ENCODE results near the gene HIGD1A. TPM values are rescaled to one million over a fixed set of nuclear protein-coding genes. Genes with fewer than 3 reads are reported as not detected.

Gene HIGD1A
- total RNA-seq, 1 experiment from 2014 or later, result 154 TPM

DNA sequence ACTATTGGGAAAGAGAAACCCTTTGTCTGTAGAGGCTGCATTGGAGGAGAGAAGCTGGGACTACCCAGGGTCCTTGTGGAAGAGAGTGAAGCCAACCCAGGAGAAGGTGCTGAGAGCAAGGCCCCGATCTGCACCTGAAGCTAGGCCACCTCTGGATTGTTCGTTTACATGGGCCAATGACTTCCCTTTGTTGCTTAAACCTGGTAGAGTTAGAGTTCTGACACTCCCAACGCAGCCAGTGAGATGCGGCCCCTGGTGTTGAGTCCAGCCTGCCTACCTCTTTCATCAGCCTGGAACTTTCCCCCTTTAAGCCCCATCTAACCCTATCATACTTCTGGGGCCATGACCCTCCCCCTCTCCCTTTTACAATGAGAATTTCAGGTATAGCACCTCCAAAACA is 62.0 kb downstream of the HIGD1A start:
- H3K9me2 ChIP-seq (replicated peaks; ENCODE audit: low read length), result no peaks in the 10 kb centered on the region
- H3K9me3 ChIP-seq (ENCODE audit: low read length), result no peaks in the 10 kb centered on the region
- CTCF ChIA-PET, result no interaction called here
- no peak overlapping the region for H3K4me2 ChIP-seq (ENCODE audit: low read length)
- ATAC-seq (no peak), DNase-seq (no peak)
- H4K20me1 ChIP-seq (ENCODE audit: low read length), result no peaks in the 10 kb centered on the region
- H3K27ac ChIP-seq (ENCODE audit: low read length), result no peak overlapping the region
- H2AFZ ChIP-seq (ENCODE audit: low read length), result no peak overlapping the region
- H3K4me3 ChIP-seq (ENCODE audit: low read length), result no peak overlapping the region
- H3K4me1 ChIP-seq (ENCODE audit: insufficient read depth, low read length), result peaks cover 22% of the 10 kb centered on the region
- H3K79me2 ChIP-seq (ENCODE audit: low read length), result no peaks in the 10 kb centered on the region
- POLR2A ChIA-PET (ENCODE audit: unreplicated experiment), result no interaction called here
- intact Hi-C loops (cut with micrococcal nuclease), result no loop called here
- TF ChIP-seq EZH2 (IDR thresholded peaks at IDR 0.05; ENCODE audit: low read length, unreplicated experiment) (no peak), EZH2phosphoT487 (IDR thresholded peaks at IDR 0.05; ENCODE audit: borderline replicate concordance, low read length) (no peak)
- TF ChIP-seq, protein P1, sequence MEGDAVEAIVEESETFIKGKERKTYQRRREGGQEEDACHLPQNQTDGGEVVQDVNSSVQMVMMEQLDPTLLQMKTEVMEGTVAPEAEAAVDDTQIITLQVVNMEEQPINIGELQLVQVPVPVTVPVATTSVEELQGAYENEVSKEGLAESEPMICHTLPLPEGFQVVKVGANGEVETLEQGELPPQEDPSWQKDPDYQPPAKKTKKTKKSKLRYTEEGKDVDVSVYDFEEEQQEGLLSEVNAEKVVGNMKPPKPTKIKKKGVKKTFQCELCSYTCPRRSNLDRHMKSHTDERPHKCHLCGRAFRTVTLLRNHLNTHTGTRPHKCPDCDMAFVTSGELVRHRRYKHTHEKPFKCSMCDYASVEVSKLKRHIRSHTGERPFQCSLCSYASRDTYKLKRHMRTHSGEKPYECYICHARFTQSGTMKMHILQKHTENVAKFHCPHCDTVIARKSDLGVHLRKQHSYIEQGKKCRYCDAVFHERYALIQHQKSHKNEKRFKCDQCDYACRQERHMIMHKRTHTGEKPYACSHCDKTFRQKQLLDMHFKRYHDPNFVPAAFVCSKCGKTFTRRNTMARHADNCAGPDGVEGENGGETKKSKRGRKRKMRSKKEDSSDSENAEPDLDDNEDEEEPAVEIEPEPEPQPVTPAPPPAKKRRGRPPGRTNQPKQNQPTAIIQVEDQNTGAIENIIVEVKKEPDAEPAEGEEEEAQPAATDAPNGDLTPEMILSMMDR (conservative IDR thresholded peaks at IDR 0.05; ENCODE audit: low read depth, low read length), result no peak
- H3K27me3 ChIP-seq (ENCODE audit: low read length), result no peaks in the 10 kb centered on the region
- no peak overlapping the region for H3K9ac ChIP-seq (ENCODE audit: low read length)
- no peaks in the 10 kb centered on the region for H3F3A ChIP-seq (ENCODE audit: low read length, unreplicated experiment)
- H3K36me3 ChIP-seq (ENCODE audit: low read depth, low read length), result no peaks in the 10 kb centered on the region
- BruUV-seq (replicated peaks), result no TSS peak

DNA sequence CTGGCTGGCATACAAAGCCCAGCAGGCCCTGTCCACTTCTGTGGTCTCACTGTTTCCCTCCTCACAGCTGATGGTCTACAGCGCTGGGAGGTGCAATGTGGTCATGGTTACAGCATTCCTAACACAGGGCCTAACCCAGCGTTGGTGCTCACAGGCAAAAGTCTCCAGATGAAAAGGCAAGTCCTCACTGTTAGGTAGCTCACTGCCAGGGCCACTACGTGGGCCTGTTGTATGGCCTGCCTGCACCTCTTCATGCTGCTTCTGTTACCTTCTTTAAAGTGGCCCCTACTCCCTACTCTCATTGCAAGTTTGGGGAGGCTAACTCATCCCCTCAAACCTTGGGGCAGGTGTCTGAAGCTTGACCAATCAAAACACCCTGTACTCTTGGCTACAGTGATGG is 62.5 kb downstream of the HIGD1A start:
- H3K9ac ChIP-seq (ENCODE audit: low read length), result no peak overlapping the region
- no peaks in the 10 kb centered on the region for H4K20me1 ChIP-seq (ENCODE audit: low read length)
- H3K36me3 ChIP-seq (ENCODE audit: low read depth, low read length), result no peaks in the 10 kb centered on the region
- no peak for TF ChIP-seq EZH2phosphoT487 (IDR thresholded peaks at IDR 0.05; ENCODE audit: borderline replicate concordance, low read length)
- TF ChIP-seq, protein P1 (conservative IDR thresholded peaks at IDR 0.05; ENCODE audit: low read depth, low read length), result no peak
- TF ChIP-seq EZH2 (IDR thresholded peaks at IDR 0.05; ENCODE audit: low read length, unreplicated experiment), result no peak
- no peak for ATAC-seq
- no peak overlapping the region for H3K4me2 ChIP-seq (ENCODE audit: low read length)
- no peak overlapping the region for H2AFZ ChIP-seq (ENCODE audit: low read length)
- no peaks in the 10 kb centered on the region for H3K27me3 ChIP-seq (ENCODE audit: low read length)
- no peaks in the 10 kb centered on the region for H3K9me3 ChIP-seq (ENCODE audit: low read length)
- no peaks in the 10 kb centered on the region for H3F3A ChIP-seq (ENCODE audit: low read length, unreplicated experiment)
- no peaks in the 10 kb centered on the region for H3K79me2 ChIP-seq (ENCODE audit: low read length)
- DNase-seq, result no peak
- H3K4me3 ChIP-seq (ENCODE audit: low read length), result no peak overlapping the region
- POLR2A ChIA-PET (ENCODE audit: unreplicated experiment), result no interaction called here
- CTCF ChIA-PET, result no interaction called here
- no peak overlapping the region for H3K27ac ChIP-seq (ENCODE audit: low read length)
- H3K9me2 ChIP-seq (replicated peaks; ENCODE audit: low read length), result no peaks in the 10 kb centered on the region
- no TSS peak for BruUV-seq (replicated peaks)
- intact Hi-C loops (cut with micrococcal nuclease), result no loop called here
- peaks cover 17% of the 10 kb centered on the region for H3K4me1 ChIP-seq (ENCODE audit: insufficient read depth, low read length)

DNA sequence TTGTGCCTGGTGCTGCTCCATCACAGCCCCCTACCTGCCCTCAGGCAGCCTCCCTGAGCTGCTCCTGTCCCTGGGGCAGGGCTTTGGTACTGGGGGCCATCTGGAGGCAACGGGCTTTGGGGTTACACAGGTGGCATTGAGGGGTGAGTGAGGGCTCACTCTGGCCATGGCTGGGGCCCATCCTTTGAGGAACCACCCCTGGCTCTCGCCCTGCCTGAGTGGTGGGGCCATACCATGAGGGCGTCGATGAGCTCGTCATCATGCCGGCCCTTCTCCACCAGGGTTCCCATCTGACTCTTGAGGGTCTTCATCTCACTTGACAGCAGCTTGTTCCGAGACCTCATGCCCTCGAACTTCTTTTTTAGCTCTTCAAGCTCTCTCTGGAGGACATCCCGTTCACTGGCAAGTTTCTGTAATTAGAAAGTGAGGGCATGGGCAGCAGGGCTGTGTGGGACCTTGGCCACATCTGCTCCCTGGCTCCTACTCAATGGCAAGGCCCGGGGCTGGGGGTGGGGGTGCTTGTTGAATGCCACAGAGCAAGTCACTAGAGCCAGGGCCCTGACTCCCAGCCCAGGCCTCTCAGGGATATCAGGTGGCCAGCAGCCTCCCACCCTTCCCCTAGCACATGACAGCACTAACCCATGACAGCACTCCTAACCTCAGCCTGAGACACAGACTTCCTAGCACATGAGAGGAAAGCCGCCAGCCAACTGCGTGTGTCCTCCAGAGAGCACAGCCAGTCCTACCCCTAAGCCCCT is 64.7 kb downstream of the HIGD1A start:
- POLR2A ChIA-PET (ENCODE audit: unreplicated experiment), result no interaction called here
- no peak for TF ChIP-seq EZH2phosphoT487 (IDR thresholded peaks at IDR 0.05; ENCODE audit: borderline replicate concordance, low read length)
- TF ChIP-seq EZH2 (IDR thresholded peaks at IDR 0.05; ENCODE audit: low read length, unreplicated experiment), result no peak
- TF ChIP-seq, protein P1 (conservative IDR thresholded peaks at IDR 0.05; ENCODE audit: low read depth, low read length), result no peak
- H3K79me2 ChIP-seq (ENCODE audit: low read length), result no peaks in the 10 kb centered on the region
- H3K27me3 ChIP-seq (ENCODE audit: low read length), result no peaks in the 10 kb centered on the region
- H3K9me2 ChIP-seq (replicated peaks; ENCODE audit: low read length), result no peaks in the 10 kb centered on the region
- DNase-seq (no peak), ATAC-seq (no peak)
- H4K20me1 ChIP-seq (ENCODE audit: low read length), result no peaks in the 10 kb centered on the region
- no peak overlapping the region for H3K4me2 ChIP-seq (ENCODE audit: low read length)
- H3K27ac ChIP-seq (ENCODE audit: low read length), result no peak overlapping the region
- BruUV-seq (replicated peaks), result no TSS peak
- H3K4me3 ChIP-seq (ENCODE audit: low read length), result no peak overlapping the region
- no peaks in the 10 kb centered on the region for H3F3A ChIP-seq (ENCODE audit: low read length, unreplicated experiment)
- CTCF ChIA-PET, result no interaction called here
- H2AFZ ChIP-seq (ENCODE audit: low read length), result no peak overlapping the region
- no peak overlapping the region for H3K9ac ChIP-seq (ENCODE audit: low read length)
- H3K36me3 ChIP-seq (ENCODE audit: low read depth, low read length), result no peaks in the 10 kb centered on the region
- no peaks in the 10 kb centered on the region for H3K4me1 ChIP-seq (ENCODE audit: insufficient read depth, low read length)
- H3K9me3 ChIP-seq (ENCODE audit: low read length), result no peaks in the 10 kb centered on the region
- intact Hi-C loops (cut with micrococcal nuclease), result no loop called here

Measured in PC-3 (cell line).